Muscle of leg (tissue), 11 donors: ENCODE results near the gene NUP98. TPM values are rescaled to one million over a fixed set of nuclear protein-coding genes. Genes with fewer than 3 reads are reported as not detected.

ENCODE experiments used
- DNase-seq: peaks from one replicate; pipeline ENCODE4 v3.0.0; 2013
- H3K27ac ChIP-seq: one replicate; pipeline ENCODE4 v1.5.1; 2013; ENCODE audit warnings: mild to moderate bottlenecking, low read length, control low read depth
- H3K27me3 ChIP-seq: one replicate; pipeline ENCODE4 v1.6.1; 2013; ENCODE audit warnings: low read length; ENCODE audit not compliant: control insufficient read depth, insufficient read depth
- H3K36me3 ChIP-seq: one replicate; pipeline ENCODE4 v1.6.1; 2013; ENCODE audit warnings: low read length; ENCODE audit not compliant: control insufficient read depth, insufficient read depth
- H3K4me1 ChIP-seq: one replicate; pipeline ENCODE4 v1.6.1; 2013; ENCODE audit warnings: low read length; ENCODE audit not compliant: control insufficient read depth, insufficient read depth
- H3K4me3 ChIP-seq: one replicate; pipeline ENCODE4 v1.5.1; 2013; ENCODE audit warnings: low read length, control low read depth
- H3K9me3 ChIP-seq: replicated peaks from 2 replicates; pipeline ENCODE4 v1.6.1; 2013; ENCODE audit warnings: low read depth, low read length; ENCODE audit not compliant: control insufficient read depth
- WGBS: methylation state at CpG from one replicate; pipeline ENCODE4 v1.1.5; 2013; ENCODE audit warnings: missing lambda C conversion rate; ENCODE audit not compliant: insufficient coverage; 5-methylcytosine and 5-hydroxymethylcytosine counted together
- polyA plus RNA-seq, 8 donors: library from polyadenylated mRNA; unstranded; fragments of 120-200 nt; gene quantifications; one replicate each; pipeline versions ENCODE4 v1.2.1 to v1.2.3, GENCODE V29; 2013; ENCODE audit warnings: inconsistent platforms in 1 of 8, low replicate concordance in 1 of 8; ENCODE audit not compliant: insufficient read length in 8 of 8, insufficient read depth in 1 of 8
- total RNA-seq: library from RNA; stranded (reverse); fragments of 120-200 nt; gene quantifications from one replicate; pipeline ENCODE4 v1.2.4, GENCODE V29; 2013

The NUP98 gene
- total and polyA plus RNA-seq, 9 donors, result 36.9 to 44.6 (median 40.1) TPM

DNA sequence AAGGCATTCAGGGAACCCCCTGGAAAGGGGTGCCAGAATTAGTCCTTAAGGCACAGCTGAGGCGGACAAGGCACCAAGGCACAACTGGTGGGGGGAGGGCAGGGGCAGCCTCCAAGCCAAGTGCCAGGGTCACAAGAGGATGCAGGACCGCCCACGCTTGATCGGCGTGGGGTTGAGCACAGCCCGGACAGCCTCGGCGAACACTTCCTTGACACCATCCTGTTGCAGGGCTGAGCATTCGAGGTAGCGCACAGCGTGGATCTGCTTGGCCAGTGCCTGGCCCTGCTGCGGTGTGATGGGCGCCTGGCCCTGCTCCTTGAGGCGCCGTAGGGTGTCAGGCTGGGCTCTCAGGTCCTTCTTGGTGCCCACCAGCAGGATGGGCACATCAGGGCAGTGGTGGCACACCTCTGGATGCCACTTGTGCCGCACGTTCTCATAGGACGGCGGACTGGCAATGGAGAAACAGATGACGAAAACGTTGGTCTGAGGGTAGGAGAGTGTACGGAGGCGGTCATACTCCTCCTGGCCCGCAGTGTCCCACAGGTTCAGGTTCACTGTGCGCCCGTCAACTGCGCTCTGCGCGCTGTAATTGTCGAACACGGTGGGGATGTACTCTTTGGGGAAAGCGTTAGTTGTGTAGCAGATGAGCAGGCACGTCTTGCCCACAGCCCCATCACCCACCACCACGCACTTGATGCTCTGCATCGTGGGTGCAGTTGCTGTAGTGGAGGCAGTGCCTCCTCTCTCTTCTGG is 30.3 kb upstream of the NUP98 start:
- Histone ChIP-seq H3K4me1 (peaks cover 4% of the 10 kb centered on the region), H3K4me3 (no peak overlapping the region), H3K9me3 (no peaks in the 10 kb centered on the region), H3K27me3 (no peaks in the 10 kb centered on the region), H3K36me3 (peaks cover 58% of the 10 kb centered on the region), H3K27ac (no peak overlapping the region)
- WGBS, result 92% methylated on average over 31 of the region's 35 CpGs
- DNase-seq, result no peak

DNA sequence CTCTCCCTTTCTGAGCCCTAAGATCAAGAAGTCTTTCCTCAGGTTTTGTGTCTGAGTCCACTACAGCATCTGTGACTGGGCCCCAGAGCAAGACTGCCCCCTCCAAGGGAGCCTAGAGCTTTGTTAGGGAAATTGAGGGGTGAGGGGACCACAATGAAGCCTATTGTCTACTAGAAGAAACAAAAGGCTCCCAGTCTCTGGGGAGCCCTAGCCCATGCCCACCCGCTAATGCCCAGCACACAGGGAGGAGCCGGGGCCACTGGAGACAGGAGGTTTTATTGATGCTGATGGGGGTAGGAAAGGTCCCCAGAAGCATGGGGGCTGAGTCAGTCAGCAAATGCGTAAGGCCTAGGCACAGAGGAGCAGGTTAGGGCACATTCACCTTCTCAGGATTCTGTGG is 29.4 kb upstream of the NUP98 start:
- no peak for DNase-seq
- Histone ChIP-seq H3K9me3 (no peaks in the 10 kb centered on the region), H3K4me1 (no peaks in the 10 kb centered on the region), H3K27me3 (no peaks in the 10 kb centered on the region), H3K27ac (no peak overlapping the region), H3K36me3 (peaks cover 56% of the 10 kb centered on the region), H3K4me3 (no peak overlapping the region)
- 97% methylated on average over 3 of the region's 3 CpGs for WGBS

DNA sequence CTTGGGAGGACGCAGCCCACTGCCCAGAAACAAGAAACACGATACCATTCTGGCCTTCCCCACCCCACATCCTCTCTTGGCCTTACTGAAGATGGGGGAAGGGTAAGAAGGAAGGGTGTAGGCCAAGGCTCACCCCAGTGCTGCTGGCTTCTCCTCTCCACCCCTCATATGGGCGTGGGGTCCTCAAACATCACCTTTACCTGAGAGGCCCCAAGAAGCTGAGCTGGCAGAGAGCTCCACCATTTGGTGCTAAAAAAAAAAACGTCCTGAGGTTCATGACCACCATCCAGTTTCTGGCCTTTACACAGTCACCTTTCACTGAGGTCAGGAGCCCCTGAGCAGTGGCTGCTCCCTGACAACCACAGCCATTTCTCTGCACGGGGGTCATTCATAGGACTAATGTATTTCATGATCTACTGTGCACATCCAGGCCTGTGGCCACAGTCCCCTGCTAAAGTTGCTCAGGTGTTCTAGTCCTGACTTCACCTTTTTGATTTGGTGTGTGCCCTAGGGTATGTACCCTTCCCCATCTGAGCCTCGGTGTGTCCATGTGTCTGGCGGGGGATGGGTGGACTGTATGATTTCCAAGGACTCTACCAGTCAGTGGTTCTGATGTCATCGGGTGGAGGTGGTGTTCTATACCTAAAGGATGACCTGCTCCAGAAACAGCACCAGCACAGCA is 28.3 kb upstream of the NUP98 start:
- WGBS, result 75% methylated on average over 2 of the region's 8 CpGs
- Histone ChIP-seq H3K36me3 (peaks cover 52% of the 10 kb centered on the region), H3K27me3 (no peaks in the 10 kb centered on the region), H3K9me3 (no peaks in the 10 kb centered on the region), H3K4me3 (no peak overlapping the region), H3K4me1 (no peaks in the 10 kb centered on the region), H3K27ac (no peak overlapping the region)
- no peak for DNase-seq

DNA sequence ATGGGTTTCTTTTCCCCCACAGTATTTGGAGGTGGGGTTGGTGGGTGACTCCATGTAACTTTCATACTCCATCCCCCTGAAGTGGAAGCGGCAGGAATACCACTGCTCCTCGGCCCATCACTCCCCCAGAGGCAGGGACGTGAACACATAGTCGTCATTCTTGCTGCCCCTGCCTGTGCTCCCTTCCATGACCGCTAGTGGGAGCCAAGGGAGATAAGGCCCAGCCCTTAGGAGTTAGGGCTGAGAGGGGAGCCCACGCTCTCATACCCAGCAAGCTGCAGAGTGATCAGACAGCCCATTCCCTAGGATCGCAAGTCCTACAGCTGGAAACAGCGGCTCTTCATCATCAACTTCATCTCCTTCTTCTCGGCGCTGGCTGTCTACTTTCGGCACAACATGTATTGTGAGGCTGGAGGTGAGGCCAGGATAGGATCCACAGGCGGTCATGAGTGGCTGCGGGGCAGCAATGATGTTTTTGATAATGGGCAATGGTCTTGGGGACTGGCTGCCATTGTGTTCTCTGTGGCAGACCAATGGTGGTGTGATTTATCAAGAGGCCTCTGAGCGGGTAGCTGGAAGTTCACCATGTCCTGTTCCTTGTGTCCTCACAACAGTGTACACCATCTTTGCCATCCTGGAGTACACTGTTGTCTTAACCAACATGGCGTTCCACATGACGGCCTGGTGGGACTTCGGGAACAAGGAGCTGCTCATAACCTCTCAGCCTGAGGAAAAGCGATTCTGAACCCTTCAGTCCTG is 27.5 kb upstream of the NUP98 start:
- no peak overlapping the region for H3K4me3 ChIP-seq
- DNase-seq, result no peak
- H3K27me3 ChIP-seq, result no peaks in the 10 kb centered on the region
- no peak overlapping the region for H3K27ac ChIP-seq
- H3K9me3 ChIP-seq, result no peaks in the 10 kb centered on the region
- WGBS, result 95% methylated on average over 7 of the region's 18 CpGs
- H3K36me3 ChIP-seq, result peaks cover 45% of the 10 kb centered on the region
- no peaks in the 10 kb centered on the region for H3K4me1 ChIP-seq

DNA sequence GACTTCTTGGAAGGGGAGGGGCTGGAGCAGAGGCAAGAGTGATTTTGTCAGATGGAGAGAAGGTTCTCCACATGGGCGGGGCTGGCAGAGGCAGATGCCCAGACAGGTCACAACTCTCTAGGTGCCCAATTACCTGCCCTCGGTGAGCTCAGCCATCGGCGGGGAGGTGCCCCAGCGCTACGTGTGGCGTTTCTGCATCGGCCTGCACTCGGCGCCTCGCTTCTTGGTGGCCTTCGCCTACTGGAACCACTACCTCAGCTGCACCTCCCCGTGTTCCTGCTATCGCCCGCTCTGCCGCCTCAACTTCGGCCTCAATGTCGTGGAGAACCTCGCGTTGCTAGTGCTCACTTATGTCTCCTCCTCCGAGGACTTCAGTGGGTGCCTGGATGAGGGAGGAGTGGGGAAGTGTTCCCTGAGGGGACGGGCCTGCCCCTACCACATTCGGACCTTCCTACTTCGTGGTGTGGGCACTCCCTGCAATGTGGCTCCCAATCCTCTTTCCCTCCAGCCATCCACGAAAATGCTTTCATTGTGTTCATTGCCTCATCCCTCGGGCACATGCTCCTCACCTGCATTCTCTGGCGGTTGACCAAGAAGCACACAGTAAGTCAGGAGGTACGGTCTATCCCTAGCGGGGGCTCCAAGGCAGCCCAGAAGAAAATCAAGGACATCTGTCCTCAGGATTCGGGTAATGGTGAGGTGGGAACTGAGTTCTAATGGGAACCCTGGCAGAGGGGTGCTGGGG is 26.6 kb upstream of the NUP98 start:
- H3K27ac ChIP-seq, result no peak overlapping the region
- H3K4me1 ChIP-seq, result no peaks in the 10 kb centered on the region
- WGBS, result 91% methylated on average over 19 of the region's 30 CpGs
- H3K4me3 ChIP-seq, result no peak overlapping the region
- no peaks in the 10 kb centered on the region for H3K9me3 ChIP-seq
- no peak for DNase-seq
- H3K27me3 ChIP-seq, result no peaks in the 10 kb centered on the region
- peaks cover 38% of the 10 kb centered on the region for H3K36me3 ChIP-seq

DNA sequence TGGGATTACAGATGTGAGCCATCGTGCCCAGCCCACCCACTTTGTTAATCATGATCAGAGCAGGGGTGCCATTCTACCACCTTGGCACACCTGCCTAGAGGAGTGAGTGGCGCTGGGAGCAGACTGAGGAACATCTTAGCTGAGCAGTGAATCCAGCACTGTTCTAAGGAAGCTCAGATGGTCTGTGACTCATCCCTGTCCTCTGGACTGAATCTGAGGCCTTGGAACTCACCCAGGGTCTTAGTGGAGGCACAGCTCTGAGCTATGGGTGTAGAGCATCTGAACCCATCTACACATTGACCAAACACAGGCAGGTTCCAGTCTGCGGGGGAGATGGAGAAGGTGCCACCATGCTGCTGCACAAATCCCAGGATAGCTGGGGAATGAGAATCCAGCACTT is 25.9 kb upstream of the NUP98 start:
- 90% methylated on average over 2 of the region's 3 CpGs for WGBS
- Histone ChIP-seq H3K9me3 (no peaks in the 10 kb centered on the region), H3K27ac (no peak overlapping the region), H3K4me3 (no peak overlapping the region), H3K27me3 (no peaks in the 10 kb centered on the region), H3K36me3 (peaks cover 37% of the 10 kb centered on the region), H3K4me1 (no peaks in the 10 kb centered on the region)
- DNase-seq, result no peak

DNA sequence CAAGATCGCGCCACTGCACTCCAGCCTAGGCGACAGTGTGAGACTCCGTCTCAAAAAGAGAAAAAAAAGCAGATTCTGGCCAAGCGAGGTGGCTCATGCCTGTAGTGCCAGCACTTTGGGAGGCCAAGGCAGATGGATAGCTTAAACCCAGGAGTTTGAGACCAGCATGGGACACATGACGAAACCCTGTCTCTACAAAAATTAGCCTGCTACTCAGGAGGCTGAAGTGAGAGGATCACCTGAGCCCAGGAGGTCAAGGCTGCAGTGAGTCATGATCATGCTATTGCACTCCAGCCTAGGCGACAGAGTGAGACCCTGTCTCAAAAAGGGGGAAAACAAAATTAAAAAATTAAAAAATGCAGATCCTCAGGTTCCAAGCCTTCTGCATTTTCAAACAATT is 25.0 kb upstream of the NUP98 start:
- Histone ChIP-seq H3K4me3 (no peak overlapping the region), H3K27me3 (no peaks in the 10 kb centered on the region), H3K36me3 (peaks cover 28% of the 10 kb centered on the region), H3K4me1 (no peaks in the 10 kb centered on the region), H3K9me3 (no peaks in the 10 kb centered on the region), H3K27ac (no peak overlapping the region)
- WGBS, result 93% methylated on average over 6 of the region's 7 CpGs
- no peak for DNase-seq

DNA sequence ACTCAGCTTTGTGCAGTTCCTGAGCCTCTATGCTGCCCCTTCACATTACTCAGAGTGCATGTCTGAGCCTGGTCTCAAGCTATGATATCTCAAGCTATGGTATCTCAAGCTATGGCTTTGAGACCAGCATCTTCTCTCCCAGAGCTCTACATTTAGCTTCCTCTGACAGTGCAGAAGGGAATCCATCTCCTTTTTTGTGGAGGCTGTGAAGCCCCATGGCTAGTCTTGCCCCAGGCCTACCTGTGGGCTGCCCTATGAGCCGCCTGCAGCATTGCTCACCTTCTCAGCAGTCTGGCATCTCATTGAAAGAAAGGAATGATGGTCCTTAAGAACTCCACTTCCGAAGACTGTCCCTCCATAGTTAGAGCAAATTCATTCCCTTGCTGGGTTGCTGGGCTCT is 23.6 kb upstream of the NUP98 start:
- WGBS, result 100% methylated on average over 2 of the region's 2 CpGs

DNA sequence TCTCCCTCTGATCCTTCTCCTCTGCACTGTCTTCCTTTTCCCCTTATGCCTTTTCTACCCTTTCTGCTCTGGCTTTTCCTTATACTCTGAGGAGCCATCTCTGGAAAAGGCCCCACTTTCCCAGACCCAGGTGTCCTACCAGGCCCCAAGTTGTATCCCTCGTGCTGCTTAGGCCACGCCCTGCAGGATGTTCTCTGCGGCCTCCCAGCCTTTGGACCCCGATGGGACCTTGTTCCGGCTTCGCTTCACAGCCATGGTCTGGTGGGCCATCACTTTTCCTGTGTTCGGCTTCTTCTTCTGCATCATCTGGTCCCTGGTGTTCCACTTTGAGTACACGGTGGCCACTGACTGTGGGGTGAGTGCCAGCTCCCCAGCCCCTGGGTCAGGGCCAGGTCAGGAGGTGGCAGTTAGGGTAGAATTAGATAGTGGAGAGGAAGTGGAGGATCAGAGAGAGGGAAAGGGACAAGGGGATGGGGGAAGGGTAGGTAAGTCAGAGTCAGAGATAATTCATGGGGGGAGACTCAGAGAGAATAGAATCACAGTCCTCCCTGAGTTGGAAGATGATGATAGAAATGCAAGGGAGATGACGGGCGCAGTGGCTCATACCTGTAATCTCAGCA is 19.9 kb upstream of the NUP98 start:
- Histone ChIP-seq H3K36me3 (peaks cover 10% of the 10 kb centered on the region), H3K4me1 (no peaks in the 10 kb centered on the region), H3K4me3 (no peak overlapping the region), H3K27me3 (no peaks in the 10 kb centered on the region), H3K27ac (no peak overlapping the region), H3K9me3 (no peaks in the 10 kb centered on the region)
- no peak for DNase-seq
- 80% methylated on average over 10 of the region's 10 CpGs for WGBS

More for the DNA sequence above, 23.6 kb upstream of the NUP98 start:
- H3K27ac ChIP-seq, result no peak overlapping the region
- DNase-seq, result no peak
- H3K9me3 ChIP-seq, result no peaks in the 10 kb centered on the region
- no peaks in the 10 kb centered on the region for H3K27me3 ChIP-seq
- no peak overlapping the region for H3K4me3 ChIP-seq
- peaks cover 16% of the 10 kb centered on the region for H3K36me3 ChIP-seq
- no peaks in the 10 kb centered on the region for H3K4me1 ChIP-seq
